Measurements from ENCODE around the gene RAPGEF2.

DNA sequence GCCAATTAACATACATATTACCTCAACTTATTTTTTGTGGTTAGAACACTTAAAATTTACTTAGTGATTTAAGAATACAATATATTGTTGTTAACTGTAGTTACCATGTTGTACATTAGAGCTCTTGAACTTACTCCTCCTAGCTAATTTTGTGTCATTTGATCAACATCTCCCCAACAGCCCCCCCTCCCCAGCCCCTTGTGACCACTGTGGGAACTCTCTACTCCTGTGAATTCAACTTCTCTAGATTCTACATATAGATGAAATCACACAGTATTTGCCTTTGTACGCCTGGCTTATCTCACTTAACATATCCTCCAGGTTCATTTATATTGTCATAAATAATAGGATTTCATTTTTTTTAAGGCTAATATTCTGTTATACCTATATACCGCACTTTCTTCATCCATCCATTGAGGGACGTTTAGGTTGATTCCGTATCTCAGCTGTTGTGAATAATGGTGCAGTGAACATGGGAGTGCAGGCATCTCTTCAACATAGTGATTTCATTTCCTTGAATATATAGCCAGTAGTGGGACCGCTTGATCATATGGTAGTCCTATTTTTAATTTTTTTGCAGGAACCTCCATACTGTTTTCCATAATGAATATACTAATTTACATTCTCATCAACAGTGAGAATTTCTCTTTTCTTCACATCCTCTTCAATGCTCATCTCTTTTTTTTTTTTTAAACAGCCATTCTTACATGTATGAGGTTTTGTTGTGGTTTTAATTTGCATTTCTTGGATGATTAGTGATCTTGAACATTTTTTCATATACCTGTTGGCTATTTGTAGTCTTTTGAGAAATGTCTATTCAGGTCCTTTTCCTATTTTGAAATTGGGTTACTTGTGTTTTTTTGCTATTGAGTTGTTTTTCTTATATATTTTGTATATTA, 66.8 kb downstream of the RAPGEF2 start:
- no peak for TF ChIP-seq EZH2 (IDR thresholded peaks at IDR 0.05; ENCODE audit: low read length)
- TF ChIP-seq, protein P1, sequence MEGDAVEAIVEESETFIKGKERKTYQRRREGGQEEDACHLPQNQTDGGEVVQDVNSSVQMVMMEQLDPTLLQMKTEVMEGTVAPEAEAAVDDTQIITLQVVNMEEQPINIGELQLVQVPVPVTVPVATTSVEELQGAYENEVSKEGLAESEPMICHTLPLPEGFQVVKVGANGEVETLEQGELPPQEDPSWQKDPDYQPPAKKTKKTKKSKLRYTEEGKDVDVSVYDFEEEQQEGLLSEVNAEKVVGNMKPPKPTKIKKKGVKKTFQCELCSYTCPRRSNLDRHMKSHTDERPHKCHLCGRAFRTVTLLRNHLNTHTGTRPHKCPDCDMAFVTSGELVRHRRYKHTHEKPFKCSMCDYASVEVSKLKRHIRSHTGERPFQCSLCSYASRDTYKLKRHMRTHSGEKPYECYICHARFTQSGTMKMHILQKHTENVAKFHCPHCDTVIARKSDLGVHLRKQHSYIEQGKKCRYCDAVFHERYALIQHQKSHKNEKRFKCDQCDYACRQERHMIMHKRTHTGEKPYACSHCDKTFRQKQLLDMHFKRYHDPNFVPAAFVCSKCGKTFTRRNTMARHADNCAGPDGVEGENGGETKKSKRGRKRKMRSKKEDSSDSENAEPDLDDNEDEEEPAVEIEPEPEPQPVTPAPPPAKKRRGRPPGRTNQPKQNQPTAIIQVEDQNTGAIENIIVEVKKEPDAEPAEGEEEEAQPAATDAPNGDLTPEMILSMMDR (optimal IDR thresholded peaks at IDR 0.05 in 1 of 3, IDR thresholded peaks at IDR 0.05 in 1 of 3, conservative IDR thresholded peaks at IDR 0.05 in 1 of 3; ENCODE audit: extremely low read depth in 1 of 3, insufficient read depth in 2 of 3, low read length in 3 of 3) = no peak

All from keratinocyte (primary cell).